ENCODE results near the gene SLC50A1.

GRCh38 chr1:155178441-155179111 is 42.9 kb downstream of the SLC50A1 start:
- TF ChIP-seq EZH2 (IDR thresholded peaks at IDR 0.05; ENCODE audit: low read length) (no peak), CTCF (optimal IDR thresholded peaks at IDR 0.05 in 1 of 3, IDR thresholded peaks at IDR 0.05 in 1 of 3, conservative IDR thresholded peaks at IDR 0.05 in 1 of 3; ENCODE audit: extremely low read depth in 1 of 3, insufficient read depth in 2 of 3, low read length in 3 of 3) (no peak)
